Thyroid gland (tissue), 4 donors: Measurements from ENCODE around the gene ZC3H10. TPM values are rescaled to one million over a fixed set of nuclear protein-coding genes. Genes with fewer than 3 reads are reported as not detected.

Experiments used
- DNase-seq, 2 donors: peaks; one replicate each; pipeline ENCODE4 v3.0.0-alpha.2; 2019
- H3K27ac ChIP-seq, 3 donors: fragments of 200-600 bp; sonication (generic); 1 replicate in 2 of 3; 2 replicates in 1 of 3; pipeline ENCODE4 v1.5.1; 2016 to 2019; ENCODE audit warnings: mild to moderate bottlenecking in 1 of 3, moderate library complexity in 1 of 3
- H3K27me3 ChIP-seq: fragments of 200-600 bp; sonication (generic); one replicate; pipeline ENCODE4 v1.5.1; 2019
- H3K36me3 ChIP-seq, 2 donors: fragments of 200-600 bp; sonication (generic); one replicate each; pipeline ENCODE4 v1.5.1; 2016 to 2019
- H3K4me1 ChIP-seq, 2 donors: fragments of 200-600 bp; sonication (generic); one replicate each; pipeline ENCODE4 v1.5.1; 2017 to 2019
- H3K4me3 ChIP-seq, 3 donors: fragments of 200-600 bp; sonication (generic); replicated peaks in 1 of 3; 1 replicate in 2 of 3; 2 replicates in 1 of 3; pipeline ENCODE4 v1.5.1; 2016; ENCODE audit warnings: mild to moderate bottlenecking in 1 of 3
- H3K9me3 ChIP-seq: fragments of 200-600 bp; sonication (generic); one replicate; pipeline ENCODE4 v1.5.1; 2017
- POLR2A ChIP-seq, 2 donors: fragments of 450-650 bp; IDR thresholded peaks; one replicate each; pipeline ENCODE4 v1.6.1; 2017; ENCODE audit warnings: antibody characterized with exemption in 2 of 2, mild to moderate bottlenecking in 2 of 2, moderate library complexity in 1 of 2
- WGBS, 2 donors: methylation state at CpG; one replicate each; pipeline ENCODE4 v1.1.5; 2017; 5-methylcytosine and 5-hydroxymethylcytosine counted together
- intact Hi-C: fragments of 100-400 bp; cut with DNase I; formaldehyde crosslinking; loops from one replicate; pipeline ENCODE4 v1.15.1; 2023
- total RNA-seq, 4 donors: library from RNA; depleted of rRNA; stranded (reverse); fragments of >200 nt; gene quantifications; one replicate each; pipeline ENCODE4 v1.2.3, GENCODE V29; 2016
- TF ChIP-seq, protein P1 (sequence below), 6 experiments: fragments of 200-600 bp in 3 of 6; fragments of 450-650 bp in 3 of 6; sonication (generic) in 3 of 6; IDR thresholded peaks; one replicate each; pipeline ENCODE4 v1.5.1; 2016 to 2019; ENCODE audit warnings: antibody characterized with exemption in 6 of 6, mild to moderate bottlenecking in 2 of 6, inconsistent platforms in 1 of 6, moderate library complexity in 1 of 6

Gene ZC3H10
- total RNA-seq, 4 donors from 2014 or later: 4.7 to 7.7 (median 5.6) TPM

DNA sequence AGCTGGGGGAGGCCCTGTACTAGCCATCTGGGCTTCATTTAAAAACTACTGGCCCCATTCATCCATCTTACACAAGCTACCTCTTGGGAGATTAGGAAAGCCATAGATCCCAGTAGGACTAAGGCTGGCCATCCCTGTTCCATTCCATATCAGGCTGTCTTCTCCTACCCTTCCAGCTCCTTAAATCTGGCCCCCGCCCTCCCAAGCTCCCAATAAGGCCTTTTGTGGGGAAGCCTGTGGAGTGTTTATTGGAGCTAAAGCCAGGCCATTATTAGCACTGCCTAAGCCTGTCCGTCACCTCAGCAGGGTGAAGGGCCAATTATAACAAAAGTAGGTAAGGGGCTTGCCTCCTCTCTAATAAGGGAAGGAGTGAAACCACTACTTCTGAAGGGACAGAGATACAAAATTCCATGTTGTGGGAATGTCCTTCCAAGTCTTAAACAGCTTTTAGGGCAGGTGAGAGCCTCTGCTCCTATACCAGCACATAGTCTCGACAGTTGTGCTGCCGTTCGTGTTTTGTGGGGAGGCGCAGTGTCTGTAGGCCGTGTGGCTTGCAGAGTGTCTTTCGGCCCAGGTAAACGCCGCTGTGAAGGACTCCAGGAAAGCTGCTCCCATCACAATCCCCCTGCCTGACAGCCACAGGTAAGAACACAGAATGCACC lies 43.8 kb downstream of the ZC3H10 start:
- intact Hi-C loops: no loop called here
- H3K9me3 ChIP-seq: no peaks in the 10 kb centered on the region
- TF ChIP-seq POLR2A (IDR thresholded peaks at IDR 0.05): no peak
- TF ChIP-seq, protein P1, sequence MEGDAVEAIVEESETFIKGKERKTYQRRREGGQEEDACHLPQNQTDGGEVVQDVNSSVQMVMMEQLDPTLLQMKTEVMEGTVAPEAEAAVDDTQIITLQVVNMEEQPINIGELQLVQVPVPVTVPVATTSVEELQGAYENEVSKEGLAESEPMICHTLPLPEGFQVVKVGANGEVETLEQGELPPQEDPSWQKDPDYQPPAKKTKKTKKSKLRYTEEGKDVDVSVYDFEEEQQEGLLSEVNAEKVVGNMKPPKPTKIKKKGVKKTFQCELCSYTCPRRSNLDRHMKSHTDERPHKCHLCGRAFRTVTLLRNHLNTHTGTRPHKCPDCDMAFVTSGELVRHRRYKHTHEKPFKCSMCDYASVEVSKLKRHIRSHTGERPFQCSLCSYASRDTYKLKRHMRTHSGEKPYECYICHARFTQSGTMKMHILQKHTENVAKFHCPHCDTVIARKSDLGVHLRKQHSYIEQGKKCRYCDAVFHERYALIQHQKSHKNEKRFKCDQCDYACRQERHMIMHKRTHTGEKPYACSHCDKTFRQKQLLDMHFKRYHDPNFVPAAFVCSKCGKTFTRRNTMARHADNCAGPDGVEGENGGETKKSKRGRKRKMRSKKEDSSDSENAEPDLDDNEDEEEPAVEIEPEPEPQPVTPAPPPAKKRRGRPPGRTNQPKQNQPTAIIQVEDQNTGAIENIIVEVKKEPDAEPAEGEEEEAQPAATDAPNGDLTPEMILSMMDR (IDR thresholded peaks at IDR 0.05): no peak
- peaks cover 22 to 29% of the 10 kb centered on the region in 2 donors for H3K4me1 ChIP-seq
- no peak for DNase-seq
- WGBS, 2 donors: 82 to 84% methylated on average over 10 of the region's 10 CpGs
- H3K27me3 ChIP-seq: no peaks in the 10 kb centered on the region
- H3K27ac ChIP-seq: peak overlapping the region in 2 of 3 donors; percentile 96 to 99
- H3K4me3 ChIP-seq: no peak overlapping the region
- H3K36me3 ChIP-seq: peaks cover 68 to 71% of the 10 kb centered on the region in 2 donors

DNA sequence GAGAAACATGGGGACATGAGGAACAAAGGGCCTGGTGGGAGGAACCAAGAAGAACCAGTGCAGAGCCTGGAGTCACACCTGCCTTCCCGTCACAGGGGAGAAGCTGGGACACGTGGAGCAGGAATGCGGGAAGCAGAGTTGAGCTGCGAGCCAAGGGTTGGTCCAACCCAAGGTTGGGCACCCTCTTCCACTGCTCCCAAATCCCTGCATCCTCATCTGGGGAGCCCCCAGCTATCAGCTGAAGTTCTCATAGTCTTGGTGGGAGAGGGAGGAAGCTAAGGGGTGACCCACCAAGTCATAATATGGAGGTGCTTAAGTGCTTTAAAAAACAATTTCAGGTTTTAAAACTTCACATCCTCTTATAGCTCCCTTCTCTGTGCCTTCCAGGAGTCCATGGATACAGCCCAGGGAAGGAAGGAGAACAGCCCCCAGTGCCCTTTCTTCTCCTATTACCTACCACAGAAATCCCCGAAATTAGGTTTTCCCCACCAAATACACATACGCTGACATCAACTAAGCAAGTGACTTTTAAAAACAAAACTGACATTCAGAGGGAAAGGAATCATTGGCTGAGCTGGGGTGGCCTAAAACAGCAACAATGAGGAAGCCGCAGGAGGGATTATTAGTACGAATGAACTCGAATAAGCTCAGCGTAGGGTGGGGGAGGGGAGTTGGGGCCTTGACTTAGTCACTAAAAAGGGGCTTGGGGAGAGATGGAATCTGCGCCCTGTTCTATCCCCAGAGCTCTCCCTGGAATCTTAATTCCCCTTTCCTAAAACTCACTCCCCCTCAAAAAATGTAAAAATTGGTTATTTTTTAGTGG lies 44.6 kb downstream of the ZC3H10 start:
- Histone ChIP-seq H3K4me1 (peaks cover 19 to 22% of the 10 kb centered on the region in 2 donors), H3K9me3 (no peaks in the 10 kb centered on the region), H3K4me3 (no peak overlapping the region), H3K27me3 (no peaks in the 10 kb centered on the region), H3K27ac (no peak overlapping the region), H3K36me3 (peaks cover 77 to 78% of the 10 kb centered on the region in 2 donors)
- intact Hi-C loops: no loop called here
- WGBS, 2 donors: 75 to 80% methylated on average over 11 of the region's 11 CpGs
- no peak for DNase-seq
- no peak for TF ChIP-seq POLR2A (IDR thresholded peaks at IDR 0.05)
- TF ChIP-seq, protein P1 (IDR thresholded peaks at IDR 0.05): no peak

DNA sequence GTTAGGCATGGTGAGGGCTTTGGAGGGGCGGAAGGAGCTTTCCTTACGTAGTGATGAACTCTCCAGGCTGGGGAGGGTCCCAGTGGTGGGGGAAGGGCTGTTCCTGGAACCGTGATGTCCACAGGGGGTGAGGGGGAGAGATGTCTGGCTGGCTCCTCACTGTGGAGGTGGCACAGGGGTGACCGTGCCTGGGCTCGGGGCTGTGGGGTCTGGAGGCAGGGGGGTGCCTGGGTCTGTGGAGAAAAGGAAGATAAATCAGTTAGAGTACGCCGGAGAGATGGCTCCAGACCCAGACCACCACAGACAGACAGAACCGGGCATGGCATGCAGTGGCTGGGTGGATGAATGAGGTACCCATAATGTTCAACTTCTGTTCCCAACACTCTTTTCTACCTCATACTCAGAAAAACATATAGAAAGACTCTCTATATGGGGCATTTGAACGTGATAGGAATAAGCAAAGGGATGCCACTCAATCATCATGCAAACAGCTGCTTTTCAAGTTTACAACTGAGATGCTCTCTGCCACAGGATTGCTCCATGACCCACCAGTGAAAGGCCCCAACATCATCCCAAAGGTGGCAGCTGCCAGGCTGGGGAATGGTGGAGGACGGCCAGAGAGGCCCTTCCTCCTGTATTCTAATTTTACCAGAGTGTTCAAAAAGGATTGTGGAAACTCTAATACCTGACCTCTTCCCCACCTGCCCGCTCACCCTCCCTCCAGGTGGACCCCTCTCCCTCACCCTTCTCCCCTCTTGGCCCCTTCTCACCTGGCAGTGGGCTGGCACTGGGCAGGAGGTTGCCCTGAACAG lies 45.7 kb downstream of the ZC3H10 start:
- intact Hi-C loops: no loop called here
- Histone ChIP-seq H3K4me3 (no peak overlapping the region), H3K4me1 (peaks cover 19 to 22% of the 10 kb centered on the region in 2 donors), H3K36me3 (peaks cover 85 to 89% of the 10 kb centered on the region in 2 donors), H3K27ac (no peak overlapping the region), H3K9me3 (no peaks in the 10 kb centered on the region), H3K27me3 (no peaks in the 10 kb centered on the region)
- TF ChIP-seq POLR2A (IDR thresholded peaks at IDR 0.05): no peak
- TF ChIP-seq, protein P1 (IDR thresholded peaks at IDR 0.05): no peak
- 84 to 86% methylated on average over 11 of the region's 11 CpGs for WGBS, 2 donors
- DNase-seq: no peak

DNA sequence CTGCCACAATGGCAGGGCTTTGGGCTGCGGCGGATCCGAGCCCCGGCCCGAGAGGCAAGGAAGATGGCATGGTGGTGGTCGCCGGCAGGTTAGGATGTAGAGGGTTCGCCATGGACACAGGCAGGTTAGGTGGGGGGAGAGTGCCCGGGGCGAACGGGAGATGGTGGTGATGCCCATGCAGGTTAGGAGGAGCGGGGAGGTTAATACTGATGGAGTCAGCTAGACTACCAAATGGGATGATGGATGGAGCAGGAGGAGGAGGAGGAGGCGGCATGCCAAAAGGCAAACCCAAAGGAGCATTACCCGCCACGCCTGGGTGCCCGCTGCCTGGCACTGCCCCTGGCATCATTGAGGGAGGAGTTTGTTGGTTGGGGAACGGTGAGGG lies 46.3 kb downstream of the ZC3H10 start:
- no peak for TF ChIP-seq POLR2A (IDR thresholded peaks at IDR 0.05)
- TF ChIP-seq, protein P1 (IDR thresholded peaks at IDR 0.05): no peak
- Histone ChIP-seq H3K9me3 (no peaks in the 10 kb centered on the region), H3K27me3 (no peaks in the 10 kb centered on the region), H3K36me3 (peaks cover 91 to 95% of the 10 kb centered on the region in 2 donors), H3K27ac (no peak overlapping the region), H3K4me3 (no peak overlapping the region), H3K4me1 (peaks cover 18 to 22% of the 10 kb centered on the region in 2 donors)
- intact Hi-C loops: no loop called here
- WGBS, 2 donors: 91 to 92% methylated on average over 17 of the region's 17 CpGs
- DNase-seq: peak in 1 of 2 donors; percentile 36
